ENCODE measurements around the gene C1QL4. TPM values are rescaled to one million over a fixed set of nuclear protein-coding genes. Genes with fewer than 3 reads are reported as not detected.

Gene C1QL4
- total RNA-seq, 6 experiments from 2014 or later, result not detected

DNA sequence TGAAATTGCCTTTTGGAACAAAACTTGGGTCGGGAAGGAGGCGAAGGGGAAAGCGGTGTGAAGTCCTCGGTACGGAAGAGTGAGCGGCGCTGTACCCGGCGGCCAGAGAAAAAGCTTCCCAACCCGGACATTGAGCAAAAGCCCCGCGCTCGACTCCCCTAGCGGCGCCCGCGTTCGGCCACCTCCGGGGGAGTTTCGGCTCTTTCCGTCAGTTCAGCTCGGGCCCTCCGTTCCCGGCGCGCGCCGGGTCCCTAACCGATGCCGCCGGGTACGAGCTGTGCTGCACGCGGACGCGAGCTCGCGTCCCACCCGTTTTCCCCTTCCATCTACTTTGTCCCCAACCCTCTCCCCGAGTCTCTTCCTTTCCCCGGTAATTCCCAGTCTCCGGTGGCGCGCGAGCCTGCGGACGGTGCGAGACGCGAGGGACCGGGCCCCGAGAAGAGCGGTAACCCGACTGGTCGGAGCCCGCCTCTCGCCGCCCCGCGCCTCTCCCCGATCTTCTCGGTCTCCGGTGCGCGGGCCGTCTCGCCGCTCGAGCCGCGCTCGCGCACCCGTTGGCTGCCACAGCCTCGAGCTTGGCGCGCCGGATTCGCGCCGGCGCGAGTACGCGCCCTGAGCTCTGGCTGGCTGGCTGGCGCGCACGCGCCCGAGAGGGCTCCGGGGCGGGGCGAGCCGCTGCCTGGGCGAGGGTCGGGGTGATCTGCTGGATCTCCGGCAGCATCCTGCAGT, 29.8 kb upstream of the C1QL4 start:
- H3K4me3 ChIP-seq, result peak overlapping the region; percentile 59 to 93 (median 73)
- H3K36me3 ChIP-seq, result no peaks in the 10 kb centered on the region
- peak; percentile 92 to 96 (median 93) for ATAC-seq
- H3K4me1 ChIP-seq, result peaks cover 0 to 8% (median 0%) of the 10 kb centered on the region in 4 donors
- DNase-seq, result peak; percentile 93 to 96 (median 94)
- peak; percentile 74 for TF ChIP-seq POLR2A (IDR thresholded peaks at IDR 0.05)
- TF ChIP-seq CTCF (IDR thresholded peaks at IDR 0.05), result peak in 1 of 4 donors; percentile 4
- WGBS (ENCODE audit: insufficient coverage, low coverage, low lambda C conversion rate, missing lambda C conversion rate), result under 1% methylated on average over 60 of the region's 97 CpGs
- no peaks in the 10 kb centered on the region for H3K9me3 ChIP-seq
- no peaks in the 10 kb centered on the region for H3K27me3 ChIP-seq
- intact Hi-C loops (cut with DNase I), result loop anchor here in 1 of 2 donors (10.0 kb wide), 1 partner anchor 148 kb away; no protein-coding TSS in a partner anchor
- peak overlapping the region; percentile 78 to 85 (median 80) for H3K27ac ChIP-seq

GRCh38 chr12:49366096-49366651, 29.2 kb upstream of the C1QL4 start:
- Histone ChIP-seq H3K36me3 (no peaks in the 10 kb centered on the region), H3K4me1 (peaks cover 0 to 8% (median 0%) of the 10 kb centered on the region in 4 donors), H3K27ac (peak overlapping the region; percentile 78 to 85 (median 80)), H3K27me3 (no peaks in the 10 kb centered on the region), H3K9me3 (no peaks in the 10 kb centered on the region), H3K4me3 (peak overlapping the region; percentile 59 to 93 (median 73))
- DNase-seq, result no peak
- no peak for TF ChIP-seq POLR2A (IDR thresholded peaks at IDR 0.05)
- no peak for TF ChIP-seq CTCF (IDR thresholded peaks at IDR 0.05)
- 16% methylated on average over 20 of the region's 38 CpGs for WGBS (ENCODE audit: insufficient coverage, low coverage, low lambda C conversion rate, missing lambda C conversion rate)
- intact Hi-C loops (cut with DNase I), result loop anchor here in 1 of 2 donors (10.0 kb wide), 1 partner anchor 149 kb away; no protein-coding TSS in a partner anchor
- ATAC-seq, result peak in 2 of 4 donors; percentile 23 to 25

- ATAC-seq (no peak), DNase-seq (no peak)
- H3K27ac ChIP-seq, result no peak overlapping the region
- H3K9me3 ChIP-seq, result no peaks in the 10 kb centered on the region
- H3K4me1 ChIP-seq, result peaks cover 0 to 8% (median 0%) of the 10 kb centered on the region in 4 donors
- H3K27me3 ChIP-seq, result no peaks in the 10 kb centered on the region
- no peak for TF ChIP-seq CTCF (IDR thresholded peaks at IDR 0.05)
- no peak for TF ChIP-seq POLR2A (IDR thresholded peaks at IDR 0.05)
- H3K4me3 ChIP-seq, result no peak overlapping the region
- no peaks in the 10 kb centered on the region for H3K36me3 ChIP-seq
- WGBS (ENCODE audit: insufficient coverage, low coverage, low lambda C conversion rate, missing lambda C conversion rate), result 80% methylated on average over 5 of the region's 5 CpGs
- intact Hi-C loops (cut with DNase I), result loop anchor here in 1 of 2 donors (10.0 kb wide), 1 partner anchor 149 kb away; no protein-coding TSS in a partner anchor
Measured at GRCh38 chr12:49365542-49365941, 28.6 kb upstream of the C1QL4 start.

- intact Hi-C loops (cut with DNase I), result loop anchor here in 1 of 2 donors (10.0 kb wide), 1 partner anchor 150 kb away; no protein-coding TSS in a partner anchor
- Histone ChIP-seq H3K9me3 (no peaks in the 10 kb centered on the region), H3K4me3 (no peak overlapping the region), H3K36me3 (no peaks in the 10 kb centered on the region), H3K4me1 (peaks cover 0 to 8% (median 0%) of the 10 kb centered on the region in 4 donors), H3K27me3 (no peaks in the 10 kb centered on the region), H3K27ac (no peak overlapping the region)
- DNase-seq (no peak), ATAC-seq (no peak)
- TF ChIP-seq CTCF (IDR thresholded peaks at IDR 0.05) (no peak), POLR2A (IDR thresholded peaks at IDR 0.05) (no peak)
- 100% methylated on average over 1 of the region's 1 CpG for WGBS (ENCODE audit: insufficient coverage, low coverage, low lambda C conversion rate, missing lambda C conversion rate)
Measured at GRCh38 chr12:49364989-49365388, 28.0 kb upstream of the C1QL4 start.
